HL-60 (cell line): Measurements from ENCODE around the gene PADI2.

Experiments used
- DNase-seq, 2 experiments: peaks; one replicate each; pipeline ENCODE4 v3.0.0-alpha.2; 2010 to 2020; ENCODE audit warnings: low read depth in 1 of 2, low spot score in 1 of 2
- H3K27ac ChIP-seq: fragments of 250-450 bp; sonication (Bioruptor Pico); replicated peaks from 2 replicates; pipeline ENCODE4 v1.5.1; 2020; ENCODE audit warnings: mild to moderate bottlenecking, moderate library complexity
- H3K27me3 ChIP-seq: fragments of 250-450 bp; sonication (Bioruptor Pico); 2 replicates; pipeline ENCODE4 v1.5.1; 2021; ENCODE audit warnings: mild to moderate bottlenecking, moderate library complexity; ENCODE audit not compliant: insufficient read depth, poor library complexity, severe bottlenecking
- H3K4me3 ChIP-seq: replicated peaks from 2 replicates; pipeline ENCODE4 v1.5.1; 2011; ENCODE audit warnings: mild to moderate bottlenecking, control low read depth, low read length; ENCODE audit not compliant: insufficient read depth
- GABPA ChIP-seq: IDR thresholded peaks from 2 replicates; pipeline ENCODE4 v1.6.1; 2012; ENCODE audit warnings: low read depth
- POLR2AphosphoS5 ChIP-seq: IDR thresholded peaks from 2 replicates; pipeline ENCODE4 v1.6.1; 2012; ENCODE audit warnings: low read depth
- SPI1 ChIP-seq: IDR thresholded peaks from 2 replicates; pipeline ENCODE4 v1.6.1; 2012; ENCODE audit warnings: low read depth, mild to moderate bottlenecking, borderline replicate concordance
- TF ChIP-seq, protein P1 (sequence below): IDR thresholded peaks from one replicate; pipeline ENCODE4 v1.5.1; 2011; ENCODE audit warnings: low read length, control low read depth, inconsistent platforms; ENCODE audit not compliant: insufficient read depth
- TF ChIP-seq, protein P2 (sequence below): IDR thresholded peaks from 2 replicates; pipeline ENCODE4 v1.6.1; 2012; ENCODE audit warnings: low read depth; ENCODE audit not compliant: insufficient replicate concordance

Gene PADI2

DNA sequence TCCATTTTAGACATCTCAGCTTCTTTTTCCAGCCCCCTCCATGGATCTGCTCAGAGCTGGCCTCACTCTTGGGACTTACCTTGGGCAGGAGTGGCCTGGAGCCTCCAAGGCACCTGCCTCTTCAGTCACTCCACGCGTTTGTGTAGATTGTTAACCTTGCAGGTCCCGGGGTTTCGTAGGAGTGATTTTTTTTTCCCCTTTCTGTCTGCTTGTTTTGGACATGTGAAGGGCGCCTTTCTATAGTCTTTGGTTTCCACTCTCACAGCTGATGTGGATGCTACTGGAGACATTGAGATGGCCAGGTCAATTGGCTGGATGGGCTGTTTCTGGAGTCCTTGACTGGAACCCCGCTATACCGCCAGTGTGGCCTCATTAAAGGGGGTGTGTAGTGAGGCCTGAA, 63.5 kb downstream of the PADI2 start:
- DNase-seq, result no peak
- TF ChIP-seq POLR2AphosphoS5, result no peak
- TF ChIP-seq SPI1, result no peak
- TF ChIP-seq, protein P1, sequence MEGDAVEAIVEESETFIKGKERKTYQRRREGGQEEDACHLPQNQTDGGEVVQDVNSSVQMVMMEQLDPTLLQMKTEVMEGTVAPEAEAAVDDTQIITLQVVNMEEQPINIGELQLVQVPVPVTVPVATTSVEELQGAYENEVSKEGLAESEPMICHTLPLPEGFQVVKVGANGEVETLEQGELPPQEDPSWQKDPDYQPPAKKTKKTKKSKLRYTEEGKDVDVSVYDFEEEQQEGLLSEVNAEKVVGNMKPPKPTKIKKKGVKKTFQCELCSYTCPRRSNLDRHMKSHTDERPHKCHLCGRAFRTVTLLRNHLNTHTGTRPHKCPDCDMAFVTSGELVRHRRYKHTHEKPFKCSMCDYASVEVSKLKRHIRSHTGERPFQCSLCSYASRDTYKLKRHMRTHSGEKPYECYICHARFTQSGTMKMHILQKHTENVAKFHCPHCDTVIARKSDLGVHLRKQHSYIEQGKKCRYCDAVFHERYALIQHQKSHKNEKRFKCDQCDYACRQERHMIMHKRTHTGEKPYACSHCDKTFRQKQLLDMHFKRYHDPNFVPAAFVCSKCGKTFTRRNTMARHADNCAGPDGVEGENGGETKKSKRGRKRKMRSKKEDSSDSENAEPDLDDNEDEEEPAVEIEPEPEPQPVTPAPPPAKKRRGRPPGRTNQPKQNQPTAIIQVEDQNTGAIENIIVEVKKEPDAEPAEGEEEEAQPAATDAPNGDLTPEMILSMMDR, result no peak
- TF ChIP-seq GABPA, result no peak
- TF ChIP-seq, protein P2, sequence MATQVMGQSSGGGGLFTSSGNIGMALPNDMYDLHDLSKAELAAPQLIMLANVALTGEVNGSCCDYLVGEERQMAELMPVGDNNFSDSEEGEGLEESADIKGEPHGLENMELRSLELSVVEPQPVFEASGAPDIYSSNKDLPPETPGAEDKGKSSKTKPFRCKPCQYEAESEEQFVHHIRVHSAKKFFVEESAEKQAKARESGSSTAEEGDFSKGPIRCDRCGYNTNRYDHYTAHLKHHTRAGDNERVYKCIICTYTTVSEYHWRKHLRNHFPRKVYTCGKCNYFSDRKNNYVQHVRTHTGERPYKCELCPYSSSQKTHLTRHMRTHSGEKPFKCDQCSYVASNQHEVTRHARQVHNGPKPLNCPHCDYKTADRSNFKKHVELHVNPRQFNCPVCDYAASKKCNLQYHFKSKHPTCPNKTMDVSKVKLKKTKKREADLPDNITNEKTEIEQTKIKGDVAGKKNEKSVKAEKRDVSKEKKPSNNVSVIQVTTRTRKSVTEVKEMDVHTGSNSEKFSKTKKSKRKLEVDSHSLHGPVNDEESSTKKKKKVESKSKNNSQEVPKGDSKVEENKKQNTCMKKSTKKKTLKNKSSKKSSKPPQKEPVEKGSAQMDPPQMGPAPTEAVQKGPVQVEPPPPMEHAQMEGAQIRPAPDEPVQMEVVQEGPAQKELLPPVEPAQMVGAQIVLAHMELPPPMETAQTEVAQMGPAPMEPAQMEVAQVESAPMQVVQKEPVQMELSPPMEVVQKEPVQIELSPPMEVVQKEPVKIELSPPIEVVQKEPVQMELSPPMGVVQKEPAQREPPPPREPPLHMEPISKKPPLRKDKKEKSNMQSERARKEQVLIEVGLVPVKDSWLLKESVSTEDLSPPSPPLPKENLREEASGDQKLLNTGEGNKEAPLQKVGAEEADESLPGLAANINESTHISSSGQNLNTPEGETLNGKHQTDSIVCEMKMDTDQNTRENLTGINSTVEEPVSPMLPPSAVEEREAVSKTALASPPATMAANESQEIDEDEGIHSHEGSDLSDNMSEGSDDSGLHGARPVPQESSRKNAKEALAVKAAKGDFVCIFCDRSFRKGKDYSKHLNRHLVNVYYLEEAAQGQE, result no peak
- H3K4me3 ChIP-seq, result no peak overlapping the region
- no peak overlapping the region for H3K27ac ChIP-seq
- no peaks in the 10 kb centered on the region for H3K27me3 ChIP-seq

DNA sequence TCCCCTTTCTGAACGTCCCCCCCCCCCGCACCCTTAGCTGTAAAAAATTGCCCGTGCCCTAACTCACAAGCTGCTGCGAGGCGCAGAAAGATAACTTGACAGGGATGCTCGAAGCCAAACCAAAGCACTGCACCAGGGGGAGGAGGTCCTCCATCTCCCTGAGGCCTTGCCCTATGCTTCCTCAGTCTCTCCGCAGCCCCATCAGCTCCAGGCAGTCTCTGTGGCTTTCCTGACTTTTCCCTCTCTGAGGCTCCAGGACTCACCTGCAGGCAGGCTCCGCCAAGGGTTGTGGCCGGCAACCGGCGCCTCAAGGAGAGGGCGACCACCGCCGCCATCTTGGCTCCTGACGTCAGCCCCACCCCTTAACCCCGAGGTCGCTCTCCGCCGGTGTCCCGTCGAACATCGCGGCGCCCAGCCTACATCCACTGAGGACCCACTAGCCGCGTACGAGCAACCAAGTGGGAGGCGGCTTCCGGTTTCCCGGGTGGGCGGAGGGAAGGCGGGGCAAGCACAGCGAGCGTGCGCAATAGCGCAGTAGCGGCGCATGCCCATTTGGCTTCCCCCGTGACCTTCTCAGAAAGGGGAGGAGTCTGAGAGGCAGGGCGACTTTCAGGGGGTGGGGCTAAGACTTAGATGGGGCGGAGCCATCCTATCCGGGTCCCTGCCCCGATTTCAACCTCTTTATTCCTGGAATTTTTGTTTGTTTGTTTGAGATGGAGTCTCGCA, 65.4 kb downstream of the PADI2 start, which contains the start of gene SDHB:
Gene SDHB (minus strand): TSS at position 348 of the 726 bp plus-strand sequence. CDS start 13 bp downstream, at position 335.
- H3K4me3 ChIP-seq, result peak within 1 kb of the TSS; percentile 95
- TF ChIP-seq, protein P2, result no peak
- peak; percentile 42; the same call in 1 of the 2 replicates for TF ChIP-seq POLR2AphosphoS5
- peak; percentile 16; the same call in 1 of the 2 replicates for TF ChIP-seq SPI1
- TF ChIP-seq GABPA, result peak; percentile 49; the same call in 1 of the 2 replicates
- TF ChIP-seq, protein P1, result no peak
- no peaks in the 10 kb centered on the region for H3K27me3 ChIP-seq
- peak within 1 kb of the TSS; percentile 66 for H3K27ac ChIP-seq
- peak; percentile 97 to 98 for DNase-seq

DNA sequence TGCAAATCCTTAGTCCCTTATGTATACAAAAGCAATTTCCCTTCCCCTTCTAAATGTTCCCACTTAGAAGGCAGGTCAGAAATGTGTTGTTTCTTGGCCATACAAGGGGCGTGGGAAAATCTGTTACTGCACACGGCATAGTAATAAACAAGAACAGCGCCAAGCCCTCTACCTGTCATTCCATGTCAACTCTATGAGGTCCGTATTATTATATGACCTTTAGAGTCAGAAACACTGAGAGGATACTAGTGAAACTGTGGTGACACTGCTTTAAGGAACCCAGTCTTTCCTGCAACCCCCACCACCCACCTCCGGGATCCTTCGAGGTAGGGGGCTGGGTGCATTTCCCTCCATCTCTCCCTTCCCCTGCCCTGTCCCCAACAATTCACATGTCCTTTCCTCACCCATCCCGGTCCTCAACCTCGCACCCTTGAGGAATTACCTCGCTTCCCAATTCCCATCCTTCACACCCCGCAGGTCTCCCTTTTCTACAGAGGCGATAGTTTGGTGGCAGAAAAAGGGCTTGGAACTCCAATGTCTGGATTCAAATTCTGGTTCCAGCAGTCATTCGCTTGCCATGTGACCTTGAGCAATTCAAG, 66.1 kb downstream of the PADI2 start:
- TF ChIP-seq GABPA (no peak), SPI1 (no peak)
- Histone ChIP-seq H3K27me3 (no peaks in the 10 kb centered on the region), H3K4me3 (peak overlapping the region; percentile 95), H3K27ac (peak overlapping the region; percentile 66)
- no peak for DNase-seq

DNA sequence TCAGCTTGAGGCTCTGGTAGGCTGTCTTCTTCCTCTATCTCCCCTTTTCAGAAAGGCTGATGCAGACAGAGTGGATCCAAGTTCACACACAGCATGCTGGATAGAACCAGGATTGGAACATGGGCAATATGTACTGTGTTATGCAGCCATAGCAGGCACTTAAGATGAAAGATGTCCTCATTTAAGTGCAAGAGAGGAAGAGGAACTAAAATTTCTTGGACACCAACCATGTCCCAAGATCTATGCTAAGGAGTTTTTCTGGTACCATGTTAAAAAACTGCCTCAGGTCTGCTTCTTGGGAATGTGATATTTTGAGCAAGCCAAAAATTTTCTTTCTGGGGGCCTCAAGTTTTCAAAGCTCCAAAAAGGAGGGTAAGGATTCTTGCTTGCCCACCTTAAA, 66.6 kb downstream of the PADI2 start:
- TF ChIP-seq GABPA (no peak), SPI1 (peak; percentile 26; the same call in 1 of the 2 replicates)
- peak overlapping the region; percentile 95 for H3K4me3 ChIP-seq

More for the DNA sequence above, 66.6 kb downstream of the PADI2 start:
- peak overlapping the region; percentile 66 for H3K27ac ChIP-seq
- DNase-seq, result no peak
- no peaks in the 10 kb centered on the region for H3K27me3 ChIP-seq
